SU-DHL-6 (cell line): ENCODE data around the gene PPP4R1.

Experiments used
- CTCF ChIP-seq: fragments of 200-600 bp; sonication (generic); IDR thresholded peaks from one replicate; pipeline ENCODE4 v1.5.1; 2017; ENCODE audit warnings: antibody characterized with exemption, mild to moderate bottlenecking, low read length, moderate library complexity; ENCODE audit not compliant: insufficient read depth, poor library complexity, severe bottlenecking
- EZH2phosphoT487 ChIP-seq: fragments of 200-600 bp; sonication (generic), shearing (Covaris generic); conservative IDR thresholded peaks from 2 replicates; pipeline ENCODE4 v1.6.1; 2018; ENCODE audit warnings: mild to moderate bottlenecking, antibody characterized with exemption, low read length, moderate library complexity, mixed read lengths

GRCh38 chr18:9537677-9538076, 76.7 kb downstream of the PPP4R1 start:
- no peak for TF ChIP-seq CTCF
- no peak for TF ChIP-seq EZH2phosphoT487
